GM18909 (cell line): ENCODE results near the gene COP1.
A peak's percentile ranks its signal among the peaks of the same experiment; 100 is the strongest.
"Not testable (repeated sequence)": the region's sequence is repeated elsewhere in the genome, so short reads cannot be mapped to it uniquely, and the experiment has no call there.

Experiments used
- ATAC-seq: cut with Tn5 transposase; IDR thresholded peaks from one replicate; pipeline ENCODE4 v1.9.1; 2021; ENCODE audit warnings: mild to moderate bottlenecking; ENCODE audit not compliant: unreplicated experiment, poor library complexity

The COP1 gene

GRCh38 chr1:176142973-176143372, 64.1 kb downstream of the COP1 start:
- ATAC-seq = no peak

- ATAC-seq = no peak
These were observed 65.6 kb downstream of the COP1 start for GRCh38 chr1:176141449-176141848.

GRCh38 chr1:176136891-176137290, 70.2 kb downstream of the COP1 start:
- no peak for ATAC-seq

GRCh38 chr1:176134666-176135065, 72.4 kb downstream of the COP1 start:
- ATAC-seq = no peak

- no peak for ATAC-seq
These were observed 84.8 kb downstream of the COP1 start for GRCh38 chr1:176122282-176122681.

- ATAC-seq = peak; percentile 50
These were observed 87.5 kb downstream of the COP1 start for GRCh38 chr1:176119549-176119948.

GRCh38 chr1:176118985-176119384, 88.1 kb downstream of the COP1 start:
- ATAC-seq = no peak

- no peak for ATAC-seq
These were observed 95.3 kb downstream of the COP1 start for GRCh38 chr1:176111835-176112234.

GRCh38 chr1:176110203-176110602, 96.9 kb downstream of the COP1 start:
- ATAC-seq = no peak

- ATAC-seq = no peak
These were observed 104.2 kb downstream of the COP1 start for GRCh38 chr1:176102768-176103350.

GRCh38 chr1:176101951-176102642, 105.0 kb downstream of the COP1 start:
- no peak for ATAC-seq

- ATAC-seq = no peak
These were observed 108.5 kb downstream of the COP1 start for GRCh38 chr1:176098560-176098959.

- ATAC-seq = no peak
These were observed 111.1 kb downstream of the COP1 start for GRCh38 chr1:176096015-176096414.

GRCh38 chr1:176090766-176091165, 116.3 kb downstream of the COP1 start:
- no peak for ATAC-seq

- not testable (repeated sequence) for ATAC-seq
These were observed 119.3 kb downstream of the COP1 start for GRCh38 chr1:176087746-176088145.

GRCh38 chr1:176073524-176074157, 133.4 kb downstream of the COP1 start:
- no peak for ATAC-seq

- ATAC-seq = no peak
These were observed 138.2 kb downstream of the COP1 start for GRCh38 chr1:176068901-176069300.

GRCh38 chr1:176068256-176068655, 138.8 kb downstream of the COP1 start:
- no peak for ATAC-seq

- no peak for ATAC-seq
These were observed 140.4 kb downstream of the COP1 start for GRCh38 chr1:176066709-176067108.

- ATAC-seq = no peak
These were observed 148.4 kb downstream of the COP1 start for GRCh38 chr1:176058686-176059085.

- ATAC-seq = no peak
These were observed 150.8 kb downstream of the COP1 start for GRCh38 chr1:176056312-176056711.

GRCh38 chr1:176055398-176055797, 151.7 kb downstream of the COP1 start:
- ATAC-seq = no peak
